Measurements from ENCODE around the gene TBX10. TPM values are rescaled to one million over a fixed set of nuclear protein-coding genes. Genes with fewer than 3 reads are reported as not detected.
A peak's percentile ranks its signal among the peaks of the same experiment; 100 is the strongest.
"Not testable (repeated sequence)": the region's sequence is repeated elsewhere in the genome, so short reads cannot be mapped to it uniquely, and the experiment has no call there.

The TBX10 gene
- total RNA-seq, 2 donors from 2014 or later = not detected

GRCh38 chr11:67667490-67668191 lies 28.1 kb upstream of the TBX10 start:
- no peaks in the 10 kb centered on the region for H3K9me3 Mint-ChIP-seq
- ATAC-seq (replicated peaks) = no peak
- no peak overlapping the region for H3K4me3 Mint-ChIP-seq

DNA sequence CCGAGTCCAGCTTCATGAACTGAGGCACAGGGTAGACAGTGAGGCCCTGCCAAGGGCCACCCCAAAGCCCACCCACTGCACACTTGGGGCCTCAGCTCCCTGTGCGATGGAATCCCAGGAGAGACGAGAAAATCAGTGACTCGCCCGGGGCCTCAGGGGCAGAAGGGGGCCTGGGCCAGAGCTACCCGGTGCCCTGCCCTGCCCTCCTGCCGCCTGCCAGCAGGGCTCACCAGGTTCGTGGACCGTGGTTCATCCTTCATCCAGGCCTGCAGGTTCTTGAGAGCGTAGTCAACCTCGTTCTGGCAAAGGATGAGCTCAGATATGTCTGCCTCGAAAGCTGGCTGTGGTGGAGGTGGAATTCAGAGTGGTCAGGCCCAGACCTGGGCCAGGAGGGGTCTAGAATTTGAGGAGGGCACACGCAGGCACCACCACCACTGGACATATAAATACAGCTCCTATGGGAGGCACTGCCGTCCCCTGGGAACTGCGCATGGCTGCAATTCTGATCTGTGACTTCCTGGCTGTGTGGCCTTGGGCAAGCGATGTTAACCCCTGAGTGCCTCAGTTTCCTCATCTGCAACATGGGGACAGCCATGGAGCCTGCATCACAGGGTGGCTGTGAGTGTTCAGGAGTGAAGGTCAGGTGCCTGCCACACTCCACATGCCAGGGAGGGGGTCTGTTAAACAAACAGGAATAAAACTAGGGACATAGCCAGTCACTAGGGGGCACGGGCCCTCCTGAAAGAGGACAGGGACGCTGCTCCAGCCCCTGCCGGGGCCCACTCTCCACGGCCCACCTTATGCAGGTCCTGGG lies 27.3 kb upstream of the TBX10 start:
- Mint-ChIP-seq H3K27ac (no peak overlapping the region), H3K36me3 (ENCODE audit: low read depth) (no peaks in the 10 kb centered on the region), H3K4me1 (no peaks in the 10 kb centered on the region)

More at GRCh38 chr11:67667490-67668191, 28.1 kb upstream of the TBX10 start:
- Mint-ChIP-seq H3K4me1 (no peaks in the 10 kb centered on the region), H3K27ac (no peak overlapping the region), H3K27me3 (no peaks in the 10 kb centered on the region), H3K36me3 (ENCODE audit: low read depth) (no peaks in the 10 kb centered on the region)

GRCh38 chr11:67666303-67666645 lies 26.7 kb upstream of the TBX10 start:
- no peaks in the 10 kb centered on the region for H3K9me3 Mint-ChIP-seq
- no peak overlapping the region for H3K4me3 Mint-ChIP-seq
- no peak for ATAC-seq (replicated peaks)
- no peaks in the 10 kb centered on the region for H3K4me1 Mint-ChIP-seq
- no peak overlapping the region for H3K27ac Mint-ChIP-seq
- H3K36me3 Mint-ChIP-seq (ENCODE audit: low read depth) = no peaks in the 10 kb centered on the region
- H3K27me3 Mint-ChIP-seq = no peaks in the 10 kb centered on the region

More for the DNA sequence above, 27.3 kb upstream of the TBX10 start:
- ATAC-seq (replicated peaks) = no peak
- H3K4me3 Mint-ChIP-seq = no peak overlapping the region
- no peaks in the 10 kb centered on the region for H3K9me3 Mint-ChIP-seq
- no peaks in the 10 kb centered on the region for H3K27me3 Mint-ChIP-seq

- Mint-ChIP-seq H3K27ac (no peak overlapping the region), H3K9me3 (no peaks in the 10 kb centered on the region), H3K27me3 (no peaks in the 10 kb centered on the region), H3K4me3 (no peak overlapping the region), H3K4me1 (no peaks in the 10 kb centered on the region), H3K36me3 (ENCODE audit: low read depth) (no peaks in the 10 kb centered on the region)
- ATAC-seq (replicated peaks) = no peak
Measured at GRCh38 chr11:67665541-67666302, 26.2 kb upstream of the TBX10 start.

GRCh38 chr11:67664696-67665540 lies 25.4 kb upstream of the TBX10 start:
- no peak for ATAC-seq (replicated peaks)
- H3K36me3 Mint-ChIP-seq (ENCODE audit: low read depth) = no peaks in the 10 kb centered on the region
- no peaks in the 10 kb centered on the region for H3K27me3 Mint-ChIP-seq
- H3K9me3 Mint-ChIP-seq = no peaks in the 10 kb centered on the region
- H3K4me3 Mint-ChIP-seq = no peak overlapping the region
- H3K4me1 Mint-ChIP-seq = no peaks in the 10 kb centered on the region
- H3K27ac Mint-ChIP-seq = no peak overlapping the region

DNA sequence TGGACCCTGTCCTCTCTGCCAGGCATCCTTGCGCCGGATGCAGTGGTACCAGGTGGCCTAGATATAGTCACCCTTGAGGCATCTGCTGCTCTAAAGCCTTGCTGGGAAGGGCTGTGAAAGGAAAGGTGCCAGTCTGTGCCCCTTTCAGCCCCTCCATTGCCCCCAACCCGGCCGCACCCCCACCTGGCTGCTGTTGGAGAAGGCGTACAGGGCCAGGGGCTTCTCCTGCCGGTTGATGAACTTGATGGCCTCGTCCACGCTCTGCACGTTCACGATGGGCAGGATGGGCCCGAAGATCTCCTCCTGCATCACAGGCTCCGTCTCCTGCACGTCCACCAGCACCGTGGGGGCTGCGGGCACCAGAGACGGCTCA lies 24.6 kb upstream of the TBX10 start:
- no peak for ATAC-seq (replicated peaks)
- Mint-ChIP-seq H3K4me3 (no peak overlapping the region), H3K27ac (no peak overlapping the region), H3K36me3 (ENCODE audit: low read depth) (no peaks in the 10 kb centered on the region), H3K9me3 (no peaks in the 10 kb centered on the region), H3K27me3 (no peaks in the 10 kb centered on the region), H3K4me1 (no peaks in the 10 kb centered on the region)

GRCh38 chr11:67663532-67664212 lies 24.1 kb upstream of the TBX10 start:
- H3K4me1 Mint-ChIP-seq = no peaks in the 10 kb centered on the region
- no peak for ATAC-seq (replicated peaks)
- H3K27me3 Mint-ChIP-seq = no peaks in the 10 kb centered on the region
- H3K9me3 Mint-ChIP-seq = no peaks in the 10 kb centered on the region
- H3K4me3 Mint-ChIP-seq = no peak overlapping the region
- H3K36me3 Mint-ChIP-seq (ENCODE audit: low read depth) = no peaks in the 10 kb centered on the region
- no peak overlapping the region for H3K27ac Mint-ChIP-seq

GRCh38 chr11:67662835-67663531 lies 23.4 kb upstream of the TBX10 start:
- H3K36me3 Mint-ChIP-seq (ENCODE audit: low read depth) = no peaks in the 10 kb centered on the region
- H3K9me3 Mint-ChIP-seq = no peaks in the 10 kb centered on the region
- H3K4me1 Mint-ChIP-seq = no peaks in the 10 kb centered on the region
- H3K27ac Mint-ChIP-seq = no peak overlapping the region
- ATAC-seq (replicated peaks) = no peak
- no peaks in the 10 kb centered on the region for H3K27me3 Mint-ChIP-seq
- H3K4me3 Mint-ChIP-seq = no peak overlapping the region

DNA sequence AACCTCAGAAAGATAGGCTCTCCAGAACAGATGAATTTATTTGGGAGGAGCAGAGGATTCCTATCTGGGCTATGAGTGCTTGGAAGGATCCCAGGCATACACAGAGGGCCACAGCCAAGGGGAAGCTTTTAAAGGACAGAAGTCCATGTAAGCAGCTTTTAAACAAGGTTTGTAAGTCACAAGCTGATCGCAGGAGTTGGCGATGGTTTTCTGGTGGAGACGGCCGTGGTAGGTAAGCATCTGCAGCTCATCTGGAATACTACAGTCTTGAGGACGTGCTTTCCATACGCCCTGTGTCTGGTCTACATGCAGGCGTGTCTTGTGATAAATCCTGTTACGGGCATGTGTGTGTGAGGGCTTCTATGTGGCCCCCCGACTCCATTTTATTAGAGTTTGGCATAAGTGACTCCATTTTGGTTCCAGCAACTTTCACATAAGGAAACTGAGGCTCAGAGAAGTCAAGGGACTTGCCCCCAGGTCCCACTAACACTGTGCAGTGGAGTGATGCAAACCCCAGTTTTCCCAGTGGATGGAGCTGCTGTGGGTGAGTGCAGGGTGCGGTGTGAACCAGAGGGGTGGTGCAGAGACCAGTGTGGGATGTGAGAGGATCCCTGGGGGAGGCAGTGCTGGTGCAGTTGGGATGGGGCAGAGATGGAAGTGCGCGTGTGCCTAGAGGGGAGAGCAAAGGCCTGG lies 22.7 kb upstream of the TBX10 start:
- no peaks in the 10 kb centered on the region for H3K27me3 Mint-ChIP-seq
- no peaks in the 10 kb centered on the region for H3K9me3 Mint-ChIP-seq
- H3K4me3 Mint-ChIP-seq = no peak overlapping the region
- H3K27ac Mint-ChIP-seq = no peak overlapping the region
- no peak for ATAC-seq (replicated peaks)
- H3K36me3 Mint-ChIP-seq (ENCODE audit: low read depth) = no peaks in the 10 kb centered on the region
- H3K4me1 Mint-ChIP-seq = no peaks in the 10 kb centered on the region

DNA sequence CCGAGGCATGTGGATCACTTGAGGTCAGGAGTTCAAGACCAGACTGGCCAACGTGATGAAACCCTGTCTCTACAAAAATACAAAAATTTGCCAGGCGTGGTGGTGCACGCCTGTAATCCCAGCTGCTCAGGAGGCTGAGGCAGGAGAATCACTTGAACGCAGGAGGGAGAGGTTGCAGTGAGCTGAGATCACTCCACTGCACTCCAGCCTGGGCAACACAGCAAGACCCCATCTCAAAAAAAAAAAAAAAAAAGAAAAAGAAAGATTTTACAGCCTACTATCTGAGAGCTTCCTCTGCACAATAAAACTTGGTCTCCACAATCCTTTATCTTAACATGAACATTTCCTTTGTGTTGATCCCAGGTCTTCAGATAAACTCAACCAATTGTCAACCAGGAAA lies 21.2 kb upstream of the TBX10 start:
- ATAC-seq (replicated peaks); H3K9me3 Mint-ChIP-seq; H3K36me3 Mint-ChIP-seq (ENCODE audit: low read depth); H3K4me3 Mint-ChIP-seq; H3K4me1 Mint-ChIP-seq; H3K27ac Mint-ChIP-seq; H3K27me3 Mint-ChIP-seq: not testable (repeated sequence)

- ATAC-seq (replicated peaks); H3K4me1 Mint-ChIP-seq; H3K27me3 Mint-ChIP-seq; H3K27ac Mint-ChIP-seq; H3K9me3 Mint-ChIP-seq; H3K36me3 Mint-ChIP-seq (ENCODE audit: low read depth); H3K4me3 Mint-ChIP-seq: not testable (repeated sequence)
Measured at GRCh38 chr11:67659651-67660165, 20.1 kb upstream of the TBX10 start.

DNA sequence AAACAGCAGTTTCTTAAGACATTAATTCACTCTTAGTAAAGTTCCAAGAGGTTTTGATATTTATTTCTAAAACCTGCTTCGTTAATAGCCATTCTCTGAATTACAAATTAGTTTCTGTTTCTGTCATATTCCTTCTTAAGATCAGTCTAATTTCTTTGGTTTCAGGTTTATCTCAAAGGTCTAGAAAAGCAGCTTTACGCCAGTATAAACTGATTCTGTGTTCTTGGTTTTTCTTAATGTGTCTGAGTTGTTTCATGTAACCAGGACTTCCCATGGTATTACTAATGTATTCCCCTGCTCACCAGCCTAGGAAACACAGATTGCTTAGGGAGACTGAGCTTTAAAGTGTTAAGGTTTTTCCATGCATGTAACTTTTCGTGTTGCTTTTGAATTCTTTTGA lies 17.7 kb upstream of the TBX10 start:
- H3K4me1 Mint-ChIP-seq = no peaks in the 10 kb centered on the region
- ATAC-seq (replicated peaks) = peak; percentile 82
- peak overlapping the region; percentile 61 for H3K27ac Mint-ChIP-seq

More for the DNA sequence above, 17.7 kb upstream of the TBX10 start:
- Mint-ChIP-seq H3K36me3 (ENCODE audit: low read depth) (no peaks in the 10 kb centered on the region), H3K4me3 (peak overlapping the region; percentile 48), H3K27me3 (no peaks in the 10 kb centered on the region), H3K9me3 (no peaks in the 10 kb centered on the region)
